DOHH2 (cell line): ENCODE measurements around the gene TMEM132E.

ENCODE experiments used
- H3F3A ChIP-seq: fragments of 200-600 bp; sonication (generic), shearing (Covaris generic); 2 replicates; pipeline ENCODE4 v1.6.0; 2016; ENCODE audit warnings: antibody characterized with exemption, mild to moderate bottlenecking; ENCODE audit not compliant: control insufficient read depth, insufficient read depth
- H3K27ac ChIP-seq: fragments of 200-600 bp; sonication (generic); 2 replicates; pipeline ENCODE4 v1.5.1; 2014; ENCODE audit warnings: low read depth, mild to moderate bottlenecking, low read length, moderate library complexity
- H3K27me3 ChIP-seq: fragments of 200-600 bp; sonication (generic); 2 replicates; pipeline ENCODE4 v1.6.1; 2014; ENCODE audit warnings: mild to moderate bottlenecking, low read length, mixed read lengths; ENCODE audit not compliant: control insufficient read depth
- H3K36me3 ChIP-seq: fragments of 200-600 bp; sonication (generic); 2 replicates; pipeline ENCODE4 v1.6.1; 2014; ENCODE audit warnings: mild to moderate bottlenecking, low read length, moderate library complexity, mixed read lengths; ENCODE audit not compliant: control insufficient read depth
- H3K4me1 ChIP-seq: fragments of 200-600 bp; sonication (generic); 2 replicates; pipeline ENCODE4 v1.6.1; 2014; ENCODE audit warnings: mild to moderate bottlenecking, low read length, mixed read lengths; ENCODE audit not compliant: control insufficient read depth
- H3K4me2 ChIP-seq: fragments of 200-600 bp; sonication (generic); 2 replicates; pipeline ENCODE4 v1.6.0; 2014; ENCODE audit warnings: mild to moderate bottlenecking, low read length, moderate library complexity
- H3K4me3 ChIP-seq: fragments of 200-600 bp; sonication (generic); 2 replicates; pipeline ENCODE4 v1.5.1; 2014; ENCODE audit warnings: mild to moderate bottlenecking, low read length, mixed read lengths
- H3K79me2 ChIP-seq: fragments of 200-600 bp; sonication (generic); 2 replicates; pipeline ENCODE4 v1.6.1; 2014; ENCODE audit warnings: mild to moderate bottlenecking, low read length, mixed read lengths; ENCODE audit not compliant: control insufficient read depth
- H3K9me2 ChIP-seq: fragments of 200-600 bp; sonication (generic); replicated peaks from 2 replicates; pipeline ENCODE4 v1.6.1; 2014; ENCODE audit warnings: mild to moderate bottlenecking, low read length, mixed read lengths; ENCODE audit not compliant: control insufficient read depth
- H3K9me3 ChIP-seq: fragments of 200-600 bp; sonication (generic); 2 replicates; pipeline ENCODE4 v1.6.1; 2014; ENCODE audit warnings: antibody characterized with exemption, low read length, mixed read lengths; ENCODE audit not compliant: control insufficient read depth, insufficient read depth
- H4K20me1 ChIP-seq: fragments of 200-600 bp; sonication (generic); 2 replicates; pipeline ENCODE4 v1.6.0; 2014; ENCODE audit warnings: low read depth, mild to moderate bottlenecking, antibody characterized with exemption, low read length, moderate library complexity; ENCODE audit not compliant: control insufficient read depth, insufficient read depth
- CTCF ChIP-seq: fragments of 200-600 bp; sonication (generic); IDR thresholded peaks from one replicate; pipeline ENCODE4 v1.5.1; 2014; ENCODE audit warnings: antibody characterized with exemption, mild to moderate bottlenecking, low read depth, low read length; ENCODE audit not compliant: poor library complexity, severe bottlenecking
- EZH2phosphoT487 ChIP-seq: fragments of 200-600 bp; sonication (generic); IDR thresholded peaks from 2 replicates; pipeline ENCODE4 v1.6.1; 2017; ENCODE audit warnings: borderline replicate concordance, mild to moderate bottlenecking, antibody characterized with exemption, low read length, moderate library complexity, mixed read lengths

The TMEM132E gene

GRCh38 chr17:34566201-34566600 lies 13.2 kb upstream of the TMEM132E start:
- H3K9me2 ChIP-seq, result no peaks in the 10 kb centered on the region
- no peak for TF ChIP-seq CTCF
- TF ChIP-seq EZH2phosphoT487, result no peak
- no peaks in the 10 kb centered on the region for H3K79me2 ChIP-seq
- H3F3A ChIP-seq, result no peaks in the 10 kb centered on the region
- H3K27me3 ChIP-seq, result peaks cover 11% of the 10 kb centered on the region; the same call in 1 of the 2 replicates
- no peaks in the 10 kb centered on the region for H3K9me3 ChIP-seq
- H3K4me1 ChIP-seq, result no peaks in the 10 kb centered on the region
- no peak overlapping the region for H3K4me3 ChIP-seq
- H3K4me2 ChIP-seq, result no peak overlapping the region
- no peaks in the 10 kb centered on the region for H4K20me1 ChIP-seq
- H3K36me3 ChIP-seq, result no peaks in the 10 kb centered on the region
- no peak overlapping the region for H3K27ac ChIP-seq

- Histone ChIP-seq H3K9me3 (no peaks in the 10 kb centered on the region), H3K27ac (no peak overlapping the region), H3K36me3 (no peaks in the 10 kb centered on the region), H3K4me1 (no peaks in the 10 kb centered on the region), H3K79me2 (no peaks in the 10 kb centered on the region), H3K9me2 (no peaks in the 10 kb centered on the region), H4K20me1 (no peaks in the 10 kb centered on the region), H3K27me3 (peaks cover 11% of the 10 kb centered on the region; the same call in 1 of the 2 replicates), H3K4me2 (no peak overlapping the region), H3F3A (no peaks in the 10 kb centered on the region), H3K4me3 (no peak overlapping the region)
- TF ChIP-seq CTCF, result no peak
- TF ChIP-seq EZH2phosphoT487, result no peak
These were observed 12.5 kb upstream of the TMEM132E start for GRCh38 chr17:34566873-34567272.

- Histone ChIP-seq H3K4me1 (no peaks in the 10 kb centered on the region), H3K79me2 (no peaks in the 10 kb centered on the region), H3K4me3 (no peak overlapping the region), H4K20me1 (no peaks in the 10 kb centered on the region), H3K4me2 (no peak overlapping the region), H3K36me3 (no peaks in the 10 kb centered on the region), H3K27ac (no peak overlapping the region), H3F3A (no peaks in the 10 kb centered on the region), H3K9me2 (no peaks in the 10 kb centered on the region), H3K9me3 (no peaks in the 10 kb centered on the region), H3K27me3 (peaks cover 11% of the 10 kb centered on the region; the same call in 1 of the 2 replicates)
- TF ChIP-seq CTCF, result no peak
- TF ChIP-seq EZH2phosphoT487, result no peak
These were observed 11.5 kb upstream of the TMEM132E start for GRCh38 chr17:34567691-34568465.
